Calu3 (cell line): Measurements from ENCODE around the gene IKZF1. TPM values are rescaled to one million over a fixed set of nuclear protein-coding genes. Genes with fewer than 3 reads are reported as not detected.

Source experiments
- BruUV-seq: library from RNA; stranded (reverse); fragments of 400-500 nt; replicated peaks from 2 replicates; lab custom pipeline; 2021; lab: Mats Ljungman, UMichigan
- CTCF ChIA-PET: fragments of 300-600 bp; sonication (Branson Sonifier 250); formaldehyde crosslinking; loops from one replicate; lab custom pipeline; 2022; ENCODE audit warnings: antibody characterized with exemption; lab: Charles Lee
- DNase-seq: peaks from one replicate; pipeline ENCODE4 v3.0.0; 2022
- H3K27ac Mint-ChIP-seq: one replicate; pipeline ENCODE4 v1.8.0; 2022; ENCODE audit warnings: mixed read lengths; ENCODE audit not compliant: unreplicated experiment
- H3K27me3 Mint-ChIP-seq: one replicate; pipeline ENCODE4 v1.8.0; 2022; ENCODE audit warnings: mixed read lengths; ENCODE audit not compliant: unreplicated experiment
- H3K36me3 Mint-ChIP-seq: one replicate; pipeline ENCODE4 v1.8.0; 2022; ENCODE audit warnings: mild to moderate bottlenecking, moderate library complexity, mixed read lengths; ENCODE audit not compliant: insufficient read depth, unreplicated experiment
- H3K4me1 Mint-ChIP-seq: one replicate; pipeline ENCODE4 v1.8.0; 2022; ENCODE audit warnings: mild to moderate bottlenecking, low read depth, mixed read lengths; ENCODE audit not compliant: unreplicated experiment
- H3K4me3 Mint-ChIP-seq: one replicate; pipeline ENCODE4 v1.8.0; 2022; ENCODE audit warnings: mild to moderate bottlenecking, low read depth, moderate library complexity, mixed read lengths; ENCODE audit not compliant: unreplicated experiment
- H3K9me3 Mint-ChIP-seq: one replicate; pipeline ENCODE4 v1.8.0; 2022; ENCODE audit warnings: low read depth, mixed read lengths; ENCODE audit not compliant: unreplicated experiment
- intact Hi-C: fragments of 100-400 bp; cut with micrococcal nuclease; formaldehyde crosslinking; loops from one replicate; pipeline ENCODE4 v1.10.0; 2022; ENCODE audit not compliant: unreplicated experiment
- total RNA-seq: library from RNA; stranded (reverse); gene quantifications from 2 replicates; pipeline ENCODE4 v1.2.3, GENCODE V29; 2022
- TF ChIP-seq, protein P1 (sequence below): fragments of 200-600 bp; IDR thresholded peaks from one replicate; pipeline ENCODE4 v1.8.0; 2022; ENCODE audit warnings: antibody characterized with exemption; ENCODE audit not compliant: unreplicated experiment

The IKZF1 gene
- total RNA-seq, 1 experiment from 2014 or later = 0.28 TPM

- DNase-seq = no peak
- intact Hi-C loops = no loop called here
- no TSS peak for BruUV-seq
- no peak overlapping the region for H3K27ac Mint-ChIP-seq
- TF ChIP-seq, protein P1, sequence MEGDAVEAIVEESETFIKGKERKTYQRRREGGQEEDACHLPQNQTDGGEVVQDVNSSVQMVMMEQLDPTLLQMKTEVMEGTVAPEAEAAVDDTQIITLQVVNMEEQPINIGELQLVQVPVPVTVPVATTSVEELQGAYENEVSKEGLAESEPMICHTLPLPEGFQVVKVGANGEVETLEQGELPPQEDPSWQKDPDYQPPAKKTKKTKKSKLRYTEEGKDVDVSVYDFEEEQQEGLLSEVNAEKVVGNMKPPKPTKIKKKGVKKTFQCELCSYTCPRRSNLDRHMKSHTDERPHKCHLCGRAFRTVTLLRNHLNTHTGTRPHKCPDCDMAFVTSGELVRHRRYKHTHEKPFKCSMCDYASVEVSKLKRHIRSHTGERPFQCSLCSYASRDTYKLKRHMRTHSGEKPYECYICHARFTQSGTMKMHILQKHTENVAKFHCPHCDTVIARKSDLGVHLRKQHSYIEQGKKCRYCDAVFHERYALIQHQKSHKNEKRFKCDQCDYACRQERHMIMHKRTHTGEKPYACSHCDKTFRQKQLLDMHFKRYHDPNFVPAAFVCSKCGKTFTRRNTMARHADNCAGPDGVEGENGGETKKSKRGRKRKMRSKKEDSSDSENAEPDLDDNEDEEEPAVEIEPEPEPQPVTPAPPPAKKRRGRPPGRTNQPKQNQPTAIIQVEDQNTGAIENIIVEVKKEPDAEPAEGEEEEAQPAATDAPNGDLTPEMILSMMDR = no peak
- peaks cover 8% of the 10 kb centered on the region for H3K4me1 Mint-ChIP-seq
- H3K4me3 Mint-ChIP-seq = no peak overlapping the region
- peaks cover 3% of the 10 kb centered on the region for H3K36me3 Mint-ChIP-seq
- CTCF ChIA-PET = no interaction called here
- no peaks in the 10 kb centered on the region for H3K9me3 Mint-ChIP-seq
- H3K27me3 Mint-ChIP-seq = peaks cover 84% of the 10 kb centered on the region
These were observed 3.7 kb downstream of the IKZF1 start for GRCh38 chr7:50308203-50308531.

DNA sequence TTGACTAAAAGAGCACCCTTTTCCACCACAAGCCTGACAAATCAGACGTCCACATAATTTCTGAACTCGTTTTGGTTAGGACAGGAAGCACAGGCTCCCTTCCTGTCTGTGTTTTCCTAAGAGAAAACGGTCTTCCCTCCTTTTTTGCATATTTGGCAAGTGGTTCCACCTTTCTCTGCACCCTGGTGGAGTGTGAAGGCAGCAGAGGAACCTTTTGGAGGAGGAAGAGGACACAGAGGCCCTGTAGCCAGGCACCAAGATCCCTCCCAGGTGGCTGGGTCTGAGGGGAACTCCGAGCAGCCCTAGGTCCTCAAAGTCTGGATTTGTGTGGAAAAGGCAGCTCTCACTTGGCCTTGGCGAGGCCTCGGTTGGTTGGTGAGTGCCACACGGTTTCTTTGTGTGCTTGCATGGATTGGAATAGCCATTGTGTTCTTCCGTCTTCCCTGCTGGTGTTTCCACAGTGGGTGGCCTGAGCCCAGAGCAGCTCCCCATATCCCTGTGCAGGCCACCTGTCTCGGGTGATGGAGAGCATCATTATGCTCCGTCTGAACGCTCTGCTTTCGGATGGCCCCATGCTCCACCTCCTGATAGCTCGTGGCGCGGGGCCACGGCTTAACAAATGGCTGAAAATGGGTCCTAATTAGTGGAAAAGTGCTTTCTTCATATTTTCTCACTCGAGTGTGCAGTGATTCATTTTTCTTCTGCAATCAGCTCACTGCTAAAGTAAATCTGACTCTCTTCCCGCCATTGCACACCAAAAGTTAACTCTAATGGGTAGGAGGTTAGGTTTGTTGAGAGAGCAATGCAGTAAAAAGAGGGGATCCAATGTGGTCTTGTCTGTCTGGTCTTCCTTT is 4.2 kb downstream of the IKZF1 start:
- no peak overlapping the region for H3K27ac Mint-ChIP-seq
- CTCF ChIA-PET = no interaction called here
- TF ChIP-seq, protein P1 = no peak

GRCh38 chr7:50309721-50310120 is 5.2 kb downstream of the IKZF1 start:
- Mint-ChIP-seq H3K27me3 (peaks cover 90% of the 10 kb centered on the region), H3K4me1 (peaks cover 6% of the 10 kb centered on the region), H3K9me3 (no peaks in the 10 kb centered on the region), H3K36me3 (no peaks in the 10 kb centered on the region), H3K27ac (no peak overlapping the region), H3K4me3 (no peak overlapping the region)
- intact Hi-C loops = no loop called here
- CTCF ChIA-PET = interaction anchor here (1.5 kb wide), 1 partner anchor 18 kb away, joined by 3 read pairs; no protein-coding TSS in a partner anchor
- no peak for DNase-seq
- TF ChIP-seq, protein P1 = no peak
- BruUV-seq = no TSS peak

More for the DNA sequence above, 4.2 kb downstream of the IKZF1 start:
- no peaks in the 10 kb centered on the region for H3K9me3 Mint-ChIP-seq
- H3K36me3 Mint-ChIP-seq = no peaks in the 10 kb centered on the region
- peaks cover 8% of the 10 kb centered on the region for H3K4me1 Mint-ChIP-seq
- no peak overlapping the region for H3K4me3 Mint-ChIP-seq
- H3K27me3 Mint-ChIP-seq = peaks cover 84% of the 10 kb centered on the region
- no TSS peak for BruUV-seq
- DNase-seq = no peak
- intact Hi-C loops = no loop called here

DNA sequence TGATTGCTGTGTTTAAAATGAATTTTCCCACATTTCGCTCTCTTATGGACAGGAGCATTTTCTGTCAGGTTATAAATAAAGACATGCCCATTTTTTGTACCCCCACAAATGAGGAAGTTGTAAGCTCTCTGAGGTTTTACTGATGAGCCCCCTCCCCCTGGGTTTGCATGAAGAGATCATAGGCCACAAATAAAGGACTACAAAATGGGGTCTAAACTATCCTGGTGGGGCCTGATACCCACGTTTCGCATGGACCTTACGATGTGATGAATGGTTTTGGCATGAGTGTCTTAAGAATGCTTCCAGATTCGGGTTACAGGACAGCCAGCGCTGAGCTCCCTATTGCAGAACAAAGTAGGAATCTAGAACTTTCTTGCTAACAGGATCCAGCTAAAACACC is 5.8 kb downstream of the IKZF1 start:
- intact Hi-C loops = no loop called here
- Mint-ChIP-seq H3K27ac (no peak overlapping the region), H3K9me3 (no peaks in the 10 kb centered on the region), H3K4me3 (no peak overlapping the region), H3K27me3 (peaks cover 90% of the 10 kb centered on the region), H3K36me3 (no peaks in the 10 kb centered on the region), H3K4me1 (no peaks in the 10 kb centered on the region)
- CTCF ChIA-PET = interaction anchor here (1.5 kb wide), 1 partner anchor 17 kb away, joined by 3 read pairs; no protein-coding TSS in a partner anchor
- DNase-seq = no peak
- TF ChIP-seq, protein P1 = no peak
- no TSS peak for BruUV-seq
